HepG2 (cell line): ENCODE results near the gene MYRFL. TPM values are rescaled to one million over a fixed set of nuclear protein-coding genes. Genes with fewer than 3 reads are reported as not detected.

Experiments used
- ATAC-seq: fragments of 200-7000 bp; cut with Tn5 transposase; 3 replicates; pipeline ENCODE4 v1.9.1; 2020; ENCODE audit warnings: mild to moderate bottlenecking, moderate library complexity
- BruUV-seq: library from RNA; stranded (reverse); fragments of 400-500 nt; replicated peaks from 2 replicates; lab custom pipeline; 2021; lab: Mats Ljungman, UMichigan
- CTCF ChIA-PET: fragments of 300-600 bp; formaldehyde crosslinking; extraction: SDS; loops from one replicate; lab custom pipeline; 2021; ENCODE audit warnings: low total read pairs, inconsistent platforms, low intra/inter-chr PET ratio; lab: Yijun Ruan, JAX
- POLR2A ChIA-PET: fragments of 350-600 bp; sonication (Branson Sonifier 250); formaldehyde crosslinking; loops from one replicate; lab custom pipeline; 2020; ENCODE audit warnings: antibody characterized with exemption, inconsistent platforms; lab: Yijun Ruan, JAX
- DNase-seq: peaks from one replicate; pipeline ENCODE4 v3.0.0-alpha.2; 2015; ENCODE audit warnings: low spot score
- FAIRE-seq: peaks from 3 replicates; lab custom pipeline; 2011; peaks lifted over from hg19 to GRCh38; lab: Jason Lieb, UNC
- H2AFZ ChIP-seq: one replicate; pipeline ENCODE4 v1.6.1; 2011; ENCODE audit warnings: low read length, inconsistent platforms
- H3K27ac ChIP-seq: fragments of 300-600 bp; 3 replicates; pipeline ENCODE4 v1.8.0; 2011; ENCODE audit warnings: mixed run types, mild to moderate bottlenecking, mixed read lengths, low read length, inconsistent platforms; ENCODE audit not compliant: insufficient read depth; ENCODE audit errors: extremely low read length
- H3K27me3 ChIP-seq, 2 experiments: fragments of 200-600 bp in 1 of 2; 2 replicates in 1 of 2; 3 replicates in 1 of 2; pipeline versions ENCODE4 v1.6.0 to v1.8.0; 2011; ENCODE audit warnings: low read length in 2 of 2, mild to moderate bottlenecking in 2 of 2, moderate library complexity in 2 of 2, inconsistent platforms in 1 of 2; ENCODE audit not compliant: insufficient read depth in 2 of 2, control insufficient read depth in 1 of 2
- H3K36me3 ChIP-seq, 2 experiments: fragments of 200-600 bp in 1 of 2; replicated peaks in 1 of 2; 2 replicates in 1 of 2; 3 replicates in 1 of 2; pipeline versions ENCODE4 v1.5.1 to v1.8.0; 2011; ENCODE audit warnings: low read length in 2 of 2, inconsistent platforms in 1 of 2; ENCODE audit not compliant: insufficient read depth in 2 of 2, control insufficient read depth in 1 of 2
- H3K4me1 ChIP-seq: 2 replicates; pipeline ENCODE4 v1.5.1; 2012; ENCODE audit warnings: low read length, inconsistent platforms; ENCODE audit not compliant: insufficient read depth
- H3K4me2 ChIP-seq: 2 replicates; pipeline ENCODE4 v1.6.0; 2011; ENCODE audit warnings: low read depth, low read length, inconsistent platforms
- H3K4me3 ChIP-seq, 3 experiments: fragments of 200-600 bp in 1 of 3; sonication (generic), shearing (Covaris generic) in 1 of 3; replicated peaks in 1 of 3; 2 replicates each; pipeline ENCODE4 v1.5.1; 2011 to 2016; ENCODE audit warnings: low read length in 3 of 3, inconsistent platforms in 2 of 3, low read depth in 2 of 3, mild to moderate bottlenecking in 2 of 3, control low read depth in 1 of 3, mixed read lengths in 1 of 3; ENCODE audit not compliant: insufficient read depth in 1 of 3
- H3K79me2 ChIP-seq: one replicate; pipeline ENCODE4 v1.6.1; 2011; ENCODE audit warnings: low read length, inconsistent platforms; ENCODE audit not compliant: insufficient read depth
- H3K9ac ChIP-seq: 2 replicates; pipeline ENCODE4 v1.6.0; 2011; ENCODE audit warnings: mild to moderate bottlenecking, low read depth, low read length, inconsistent platforms; ENCODE audit not compliant: insufficient read depth
- H3K9me3 ChIP-seq: 2 replicates; pipeline ENCODE4 v1.5.1; 2012; ENCODE audit warnings: mild to moderate bottlenecking, low read length
- H4K20me1 ChIP-seq: 2 replicates; pipeline ENCODE4 v1.6.0; 2011; ENCODE audit warnings: inconsistent platforms, mild to moderate bottlenecking, low read length, moderate library complexity; ENCODE audit not compliant: insufficient read depth
- CREB3 ChIP-seq: sonication (generic); formaldehyde crosslinking; IDR thresholded peaks from 2 replicates; pipeline ENCODE4 v1.5.0; 2020; ENCODE audit warnings: missing genetic modification reagents
- DBP ChIP-seq: sonication (generic); formaldehyde crosslinking; IDR thresholded peaks from 2 replicates; pipeline ENCODE4 v1.4.0; 2020; ENCODE audit warnings: missing genetic modification reagents; ENCODE audit errors: not compliant biosample characterization
- GFI1 ChIP-seq: sonication (generic); formaldehyde crosslinking; IDR thresholded peaks from 2 replicates; pipeline ENCODE4 v1.5.0; 2020; ENCODE audit warnings: missing genetic modification reagents, mild to moderate bottlenecking, borderline replicate concordance
- IRF9 ChIP-seq: sonication (generic); formaldehyde crosslinking; IDR thresholded peaks from 2 replicates; pipeline ENCODE4 v1.8.0; 2022; ENCODE audit warnings: missing genetic modification reagents, mild to moderate bottlenecking, borderline replicate concordance
- NFE2 ChIP-seq: sonication (generic); formaldehyde crosslinking; IDR thresholded peaks from 2 replicates; pipeline ENCODE4 v1.4.0; 2020; ENCODE audit warnings: missing genetic modification reagents
- NR2F1 ChIP-seq, 2 experiments: fragments of 450-650 bp in 1 of 2; formaldehyde crosslinking in 1 of 2; IDR thresholded peaks; 2 replicates each; pipeline versions ENCODE4 v1.5.0 to v1.6.1; 2016 to 2020; ENCODE audit warnings: mild to moderate bottlenecking in 1 of 2, missing compliant biosample characterization in 1 of 2, missing genetic modification reagents in 1 of 2, moderate library complexity in 1 of 2
- PHF20 ChIP-seq: sonication (generic); formaldehyde crosslinking; IDR thresholded peaks from 2 replicates; pipeline ENCODE4 v1.5.0; 2020; ENCODE audit warnings: mild to moderate bottlenecking, missing genetic modification reagents
- RORA ChIP-seq: sonication (generic); formaldehyde crosslinking; IDR thresholded peaks from 2 replicates; pipeline ENCODE4 v1.5.0; 2020; ENCODE audit warnings: mild to moderate bottlenecking, missing genetic modification reagents, moderate library complexity
- ZNF121 ChIP-seq: sonication (generic); formaldehyde crosslinking; IDR thresholded peaks from 2 replicates; pipeline ENCODE4 v1.5.0; 2020; ENCODE audit warnings: mild to moderate bottlenecking, missing genetic modification reagents
- ZNF205 ChIP-seq: IDR thresholded peaks from 2 replicates; pipeline ENCODE4 v1.6.1; 2018; ENCODE audit warnings: missing biosample characterization, missing genetic modification reagents
- ZNF333 ChIP-seq: sonication (generic); formaldehyde crosslinking; IDR thresholded peaks from 2 replicates; pipeline ENCODE4 v1.4.0; 2020; ENCODE audit warnings: mild to moderate bottlenecking, missing genetic modification reagents, borderline replicate concordance
- ZNF503 ChIP-seq: sonication (generic); formaldehyde crosslinking; IDR thresholded peaks from 2 replicates; pipeline ENCODE4 v1.4.0; 2020; ENCODE audit warnings: missing genetic modification reagents
- ZNF546 ChIP-seq: sonication (generic); formaldehyde crosslinking; conservative IDR thresholded peaks from 2 replicates; pipeline ENCODE4 v1.8.1; 2023; ENCODE audit warnings: mild to moderate bottlenecking, missing genetic modification reagents
- ZSCAN31 ChIP-seq: sonication (generic); formaldehyde crosslinking; IDR thresholded peaks from 2 replicates; pipeline ENCODE4 v1.5.0; 2020; ENCODE audit warnings: low read depth, mild to moderate bottlenecking, missing genetic modification reagents
- ZZZ3 ChIP-seq: sonication (generic); formaldehyde crosslinking; IDR thresholded peaks from 2 replicates; pipeline ENCODE4 v1.4.0; 2020; ENCODE audit warnings: missing genetic modification reagents, mild to moderate bottlenecking, borderline replicate concordance
- WGBS: methylation state at CpG from one replicate; pipeline ENCODE4 v1.1.6; 2017; ENCODE audit warnings: low lambda C conversion rate; 5-methylcytosine and 5-hydroxymethylcytosine counted together
- in situ Hi-C: cut with HindIII; loops from 2 replicates; pipeline ENCODE4 v1.10.0; 2017; ENCODE audit warnings: low pct_unique_long_range_greater_than_20kb; ENCODE audit not compliant: extremely low pct_ligation_motif_present
- intact Hi-C: fragments of 100-400 bp; cut with micrococcal nuclease; formaldehyde crosslinking; loops from one replicate; pipeline ENCODE4 v1.10.0; 2022; ENCODE audit not compliant: unreplicated experiment
- polyA plus RNA-seq, 8 experiments: library from polyadenylated mRNA; depleted of rRNA in 3 of 8; stranded (reverse) in 7 of 8; unstranded in 1 of 8; fragments of >200 nt; fragmentation: Illumina TruSeq in 4 of 8; extraction: Trizol in 4 of 8; gene quantifications; 2 replicates each; pipeline versions ENCODE4 v1.2.1 to v1.2.3, GENCODE V29; 2011 to 2016; ENCODE audit warnings: low read depth in 4 of 8, missing spikeins in 1 of 8, mixed read lengths in 1 of 8; ENCODE audit not compliant: insufficient read depth in 1 of 8
- total RNA-seq, 5 experiments: library from RNA; depleted of rRNA; stranded (reverse); fragments of >200 nt; fragmentation: Illumina TruSeq; extraction: Trizol; gene quantifications; 2 replicates each; pipeline ENCODE4 v1.2.3, GENCODE V29; 2016; ENCODE audit warnings: low read depth in 1 of 5

Gene MYRFL
- total and polyA plus RNA-seq, 2 of the 13 experiments (the other 11 are each of a cell fraction or from before 2014, with no cell fraction given) = 0.09 to 0.11 TPM

- intact Hi-C loops = no loop called here
- Histone ChIP-seq H3K4me3 (no peak overlapping the region), H3K4me2 (no peak overlapping the region), H3K36me3 (no peaks in the 10 kb centered on the region), H3K27ac (no peak overlapping the region), H2AFZ (no peak overlapping the region), H4K20me1 (no peaks in the 10 kb centered on the region), H3K9ac (no peak overlapping the region), H3K4me1 (no peaks in the 10 kb centered on the region), H3K79me2 (no peaks in the 10 kb centered on the region), H3K27me3 (0 out of 5 replicates have a peak, but pooled peaks cover 0 to 3% of the 10 kb centered on the region in 2 experiments), H3K9me3 (no peaks in the 10 kb centered on the region)
- in situ Hi-C loops = no loop called here
- no peak for FAIRE-seq
- POLR2A ChIA-PET = no interaction called here
- no peak for DNase-seq
- TF ChIP-seq GFI1 = no peak
- TF ChIP-seq IRF9 (CRISPR knock-in tag) = no peak
- no peak for TF ChIP-seq ZSCAN31 (CRISPR knock-in tag)
- no peak for TF ChIP-seq ZNF333 (CRISPR knock-in tag)
- TF ChIP-seq PHF20 (CRISPR knock-in tag) = no peak
- TF ChIP-seq CREB3 = no peak
- TF ChIP-seq NFE2 (CRISPR knock-in tag) = no peak
- no peak for TF ChIP-seq ZNF503 (CRISPR knock-in tag)
- TF ChIP-seq ZNF121 (CRISPR knock-in tag) = no peak
- no peak for TF ChIP-seq RORA (CRISPR knock-in tag)
- no peak for TF ChIP-seq ZNF546 (CRISPR knock-in tag)
- TF ChIP-seq ZZZ3 (CRISPR knock-in tag) = no peak
- TF ChIP-seq ZNF205 (CRISPR knock-in tag) = no peak
- no peak for TF ChIP-seq DBP (CRISPR knock-in tag)
- TF ChIP-seq NR2F1 (CRISPR knock-in tag; IDR thresholded peaks at IDR 0.05) = no peak
- ATAC-seq = no peak
- WGBS = 0% methylated on average over 3 of the region's 3 CpGs
- BruUV-seq = no TSS peak
- CTCF ChIA-PET = no interaction called here
These were observed 94.5 kb downstream of the MYRFL start for GRCh38 chr12:69919495-69919894.
